Skin of body (tissue), 2 donors: Measurements from ENCODE around the gene JUN. TPM values are rescaled to one million over a fixed set of nuclear protein-coding genes. Genes with fewer than 3 reads are reported as not detected.

Source experiments
- DNase-seq: peaks from one replicate; lab custom pipeline; 2025; lab: John Stamatoyannopoulos, UW
- total RNA-seq: library from RNA; depleted of rRNA; stranded (reverse); fragments of >200 nt; gene quantifications from one replicate; pipeline ENCODE4 v1.2.3, GENCODE V29; 2014

The JUN gene
- total RNA-seq, 1 donor from 2014 or later: 151 TPM

- no peak for DNase-seq
Observed at GRCh38 chr1:58764294-58764978, 19.4 kb downstream of the JUN start.

- DNase-seq: no peak
Observed at GRCh38 chr1:58763214-58763613, 20.6 kb downstream of the JUN start.

GRCh38 chr1:58762806-58763205 is 21.0 kb downstream of the JUN start:
- DNase-seq: no peak

- DNase-seq: no peak
Observed at GRCh38 chr1:58755468-58755872, 28.4 kb downstream of the JUN start.

- no peak for DNase-seq
Observed at GRCh38 chr1:58754683-58755467, 29.0 kb downstream of the JUN start.

GRCh38 chr1:58754073-58754613 is 29.7 kb downstream of the JUN start:
- DNase-seq: no peak

GRCh38 chr1:58753431-58753866 is 30.4 kb downstream of the JUN start:
- DNase-seq: no peak

GRCh38 chr1:58749646-58750045 is 34.2 kb downstream of the JUN start:
- DNase-seq: no peak

GRCh38 chr1:58748666-58749065 is 35.2 kb downstream of the JUN start:
- DNase-seq: peak; percentile 7

GRCh38 chr1:58746757-58747156 is 37.1 kb downstream of the JUN start:
- DNase-seq: no peak

- DNase-seq: no peak
Observed at GRCh38 chr1:58746182-58746581, 37.7 kb downstream of the JUN start.

- DNase-seq: no peak
Observed at GRCh38 chr1:58745666-58746065, 38.2 kb downstream of the JUN start.

- DNase-seq: no peak
Observed at GRCh38 chr1:58745117-58745516, 38.7 kb downstream of the JUN start.

- DNase-seq: no peak
Observed at GRCh38 chr1:58741678-58742553, 41.9 kb downstream of the JUN start.

- DNase-seq: peak; percentile 59
Observed at GRCh38 chr1:58739856-58740466, 43.9 kb downstream of the JUN start.

GRCh38 chr1:58738876-58739275 is 45.0 kb downstream of the JUN start:
- no peak for DNase-seq

- DNase-seq: no peak
Observed at GRCh38 chr1:58735586-58735985, 48.3 kb downstream of the JUN start.

- no peak for DNase-seq
Observed at GRCh38 chr1:58734630-58735029, 49.2 kb downstream of the JUN start.

GRCh38 chr1:58732087-58732775 is 51.6 kb downstream of the JUN start:
- DNase-seq: no peak
